Natural killer cell (primary cell): ENCODE measurements around the gene GNB3. TPM values are rescaled to one million over a fixed set of nuclear protein-coding genes. Genes with fewer than 3 reads are reported as not detected.
A peak's percentile ranks its signal among the peaks of the same experiment; 100 is the strongest.
"Not testable (repeated sequence)": the region's sequence is repeated elsewhere in the genome, so short reads cannot be mapped to it uniquely, and the experiment has no call there.

ENCODE experiments used
- ATAC-seq, 3 donors: fragments of 150-1000 bp in 2 of 3; fragments of 200-7000 bp in 1 of 3; cut with Tn5 transposase; 1 replicate in 1 of 3; 2 replicates in 2 of 3; pipeline ENCODE4 v1.10.0; 2021; ENCODE audit warnings: mild to moderate bottlenecking in 2 of 3, moderate library complexity in 2 of 3
- DNase-seq, 2 donors: peaks; one replicate each; pipeline versions ENCODE4 v3.0.0 to v3.0.0-alpha.2; 2013 to 2021; ENCODE audit warnings: mixed read lengths in 1 of 2
- H3K27ac ChIP-seq: one replicate; pipeline ENCODE4 v1.5.1; 2013; ENCODE audit warnings: mild to moderate bottlenecking, low read length
- H3K27me3 ChIP-seq: one replicate; pipeline ENCODE4 v1.6.1; 2013; ENCODE audit warnings: low read length; ENCODE audit not compliant: control insufficient read depth, insufficient read depth
- H3K36me3 ChIP-seq: one replicate; pipeline ENCODE4 v1.6.1; 2013; ENCODE audit warnings: low read length; ENCODE audit not compliant: control insufficient read depth, insufficient read depth
- H3K4me1 ChIP-seq: one replicate; pipeline ENCODE4 v1.6.1; 2013; ENCODE audit warnings: low read length; ENCODE audit not compliant: control insufficient read depth, insufficient read depth
- H3K4me3 ChIP-seq: one replicate; pipeline ENCODE4 v1.5.1; 2013; ENCODE audit warnings: low read length
- H3K9me3 ChIP-seq: one replicate; pipeline ENCODE4 v1.6.1; 2013; ENCODE audit warnings: low read length; ENCODE audit not compliant: control insufficient read depth, insufficient read depth
- H3K27ac Mint-ChIP-seq, 2 donors: one replicate each; pipeline ENCODE4 v1.8.0; 2022; ENCODE audit warnings: mild to moderate bottlenecking in 2 of 2, mixed read lengths in 2 of 2, moderate library complexity in 1 of 2
- H3K27me3 Mint-ChIP-seq, 2 donors: one replicate each; pipeline ENCODE4 v1.8.0; 2022; ENCODE audit warnings: low read depth in 2 of 2, mixed read lengths in 2 of 2
- H3K36me3 Mint-ChIP-seq: one replicate; pipeline ENCODE4 v1.8.0; 2022; ENCODE audit warnings: mixed read lengths
- H3K4me1 Mint-ChIP-seq, 2 donors: one replicate each; pipeline ENCODE4 v1.8.0; 2022; ENCODE audit warnings: mixed read lengths in 2 of 2
- H3K4me3 Mint-ChIP-seq: one replicate; pipeline ENCODE4 v1.8.0; 2022; ENCODE audit warnings: mild to moderate bottlenecking, moderate library complexity, mixed read lengths
- H3K9me3 Mint-ChIP-seq, 2 donors: one replicate each; pipeline ENCODE4 v1.8.0; 2022; ENCODE audit warnings: mixed read lengths in 2 of 2
- CTCF ChIP-seq: fragments of 200-600 bp; IDR thresholded peaks from one replicate; pipeline ENCODE4 v1.8.0; 2022; ENCODE audit warnings: antibody characterized with exemption
- WGBS: methylation state at CpG from one replicate; pipeline ENCODE4 v1.1.7; 2013; ENCODE audit warnings: missing lambda C conversion rate; ENCODE audit not compliant: insufficient coverage; 5-methylcytosine and 5-hydroxymethylcytosine counted together
- intact Hi-C: fragments of 100-400 bp; cut with micrococcal nuclease; formaldehyde crosslinking; loops from one replicate; pipeline ENCODE4 v1.14.2; 2022
- total RNA-seq, 4 donors: library from RNA; stranded (reverse); fragments of 120-200 nt in 1 of 4; gene quantifications; one replicate each; pipeline versions ENCODE4 v1.2.3 to v1.2.4, GENCODE V29; 2013 to 2022

GNB3 gene
- total RNA-seq, 3 donors from 2014 or later (not counting 1 experiment from before 2014, with no cell fraction given): not detected

DNA sequence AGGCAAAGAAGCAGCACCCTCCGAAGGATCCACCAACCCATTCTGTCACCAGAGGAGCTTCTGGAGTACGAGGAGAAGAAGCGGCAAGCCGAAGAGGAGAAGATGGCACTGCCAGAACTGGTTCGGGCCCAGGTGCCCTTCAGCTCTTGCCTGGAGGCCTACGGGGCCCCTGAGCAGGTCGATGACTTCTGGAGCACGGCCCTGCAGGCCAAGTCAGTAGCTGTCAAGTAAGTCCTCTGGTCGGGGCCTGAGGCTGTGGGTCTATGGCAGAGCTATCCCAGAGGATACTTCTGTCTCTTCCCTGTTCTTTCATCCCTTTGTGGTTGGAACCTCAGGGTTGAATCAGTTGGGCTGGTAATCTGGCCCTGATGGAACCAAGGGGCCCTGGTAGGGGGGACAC is 20.7 kb downstream of the GNB3 start:
- DNase-seq (no peak), ATAC-seq (no peak)
- H3K4me1 Mint-ChIP-seq: no peaks in the 10 kb centered on the region
- peak overlapping the region in 1 of 2 donors; percentile 40 for H3K27ac Mint-ChIP-seq
- Histone ChIP-seq H3K36me3 (peaks cover 66% of the 10 kb centered on the region), H3K27me3 (no peaks in the 10 kb centered on the region), H3K4me1 (no peaks in the 10 kb centered on the region), H3K27ac (no peak overlapping the region), H3K9me3 (no peaks in the 10 kb centered on the region), H3K4me3 (no peak overlapping the region)
- no peaks in the 10 kb centered on the region for H3K27me3 Mint-ChIP-seq
- WGBS: 96% methylated on average over 9 of the region's 9 CpGs
- no peaks in the 10 kb centered on the region for H3K9me3 Mint-ChIP-seq
- intact Hi-C loops: no loop called here
- H3K36me3 Mint-ChIP-seq: peaks cover 6% of the 10 kb centered on the region
- TF ChIP-seq CTCF: no peak
- H3K4me3 Mint-ChIP-seq: no peak overlapping the region

GRCh38 chr12:6863033-6863432 is 22.3 kb downstream of the GNB3 start:
- Histone ChIP-seq H3K4me3 (no peak overlapping the region), H3K36me3 (peaks cover 51% of the 10 kb centered on the region), H3K9me3 (no peaks in the 10 kb centered on the region), H3K27me3 (no peaks in the 10 kb centered on the region), H3K4me1 (peaks cover 9% of the 10 kb centered on the region), H3K27ac (no peak overlapping the region)
- no peak for TF ChIP-seq CTCF
- WGBS: over 99% methylated on average over 11 of the region's 11 CpGs
- intact Hi-C loops: no loop called here
- ATAC-seq (no peak), DNase-seq (no peak)
- no peaks in the 10 kb centered on the region for H3K9me3 Mint-ChIP-seq
- no peaks in the 10 kb centered on the region for H3K27me3 Mint-ChIP-seq
- H3K4me1 Mint-ChIP-seq: peaks cover 0 to 5% of the 10 kb centered on the region in 2 donors
- H3K36me3 Mint-ChIP-seq: peaks cover 6% of the 10 kb centered on the region
- H3K27ac Mint-ChIP-seq: no peak overlapping the region
- no peak overlapping the region for H3K4me3 Mint-ChIP-seq

- H3K4me1 Mint-ChIP-seq: peaks cover 6 to 12% of the 10 kb centered on the region in 2 donors
- ATAC-seq: no peak
- intact Hi-C loops: no loop called here
- H3K36me3 ChIP-seq: peaks cover 44% of the 10 kb centered on the region
- no peak overlapping the region for H3K4me3 ChIP-seq
- H3K4me3 Mint-ChIP-seq: no peak overlapping the region
- no peaks in the 10 kb centered on the region for H3K9me3 Mint-ChIP-seq
- H3K9me3 ChIP-seq: no peaks in the 10 kb centered on the region
- TF ChIP-seq CTCF: no peak
- 97% methylated on average over 13 of the region's 16 CpGs for WGBS
- DNase-seq: no peak
- H3K4me1 ChIP-seq: peaks cover 16% of the 10 kb centered on the region
- no peaks in the 10 kb centered on the region for H3K27me3 Mint-ChIP-seq
- no peak overlapping the region for H3K27ac Mint-ChIP-seq
- H3K27ac ChIP-seq: no peak overlapping the region
- no peaks in the 10 kb centered on the region for H3K27me3 ChIP-seq
- H3K36me3 Mint-ChIP-seq: peaks cover 6% of the 10 kb centered on the region
Observed at GRCh38 chr12:6863586-6864321, 23.0 kb downstream of the GNB3 start.

GRCh38 chr12:6865307-6865706 is 24.6 kb downstream of the GNB3 start:
- H3K4me1 Mint-ChIP-seq: peaks cover 19 to 23% of the 10 kb centered on the region in 2 donors
- H3K4me3 Mint-ChIP-seq: peak overlapping the region; percentile 9
- H3K27me3 Mint-ChIP-seq, H3K36me3 Mint-ChIP-seq, DNase-seq, H3K27ac ChIP-seq, intact Hi-C loops, H3K4me3 ChIP-seq, ATAC-seq, H3K9me3 Mint-ChIP-seq, H3K9me3 ChIP-seq, H3K27me3 ChIP-seq: not testable (repeated sequence)
- H3K27ac Mint-ChIP-seq: peak overlapping the region in 1 of 2 donors; percentile 63
- H3K4me1 ChIP-seq: peaks cover 30% of the 10 kb centered on the region
- 97% methylated on average over 5 of the region's 5 CpGs for WGBS
- peaks cover 39% of the 10 kb centered on the region for H3K36me3 ChIP-seq
